Osteoblast (primary cell): ENCODE measurements around the gene IPPK. TPM values are rescaled to one million over a fixed set of nuclear protein-coding genes. Genes with fewer than 3 reads are reported as not detected.

ENCODE experiments used
- DNase-seq: peaks from one replicate; pipeline ENCODE4 v3.0.0; 2011; ENCODE audit warnings: low spot score, mixed read lengths; ENCODE audit not compliant: insufficient read length; ENCODE audit errors: missing footprints
- H2AFZ ChIP-seq: 2 replicates; pipeline ENCODE4 v1.6.0; 2011; ENCODE audit warnings: mild to moderate bottlenecking, low read length
- H3K27ac ChIP-seq: 2 replicates; pipeline ENCODE4 v1.5.1; 2011; ENCODE audit warnings: mild to moderate bottlenecking, low read depth, low read length, moderate library complexity
- H3K27me3 ChIP-seq: 2 replicates; pipeline ENCODE4 v1.6.0; 2012; ENCODE audit warnings: mild to moderate bottlenecking, control low read depth, inconsistent platforms, low read length, moderate library complexity; ENCODE audit not compliant: insufficient read depth
- H3K36me3 ChIP-seq: 2 replicates; pipeline ENCODE4 v1.5.1; 2011; ENCODE audit warnings: mild to moderate bottlenecking, low read length, control low read depth, moderate library complexity; ENCODE audit not compliant: insufficient read depth
- H3K4me1 ChIP-seq: 2 replicates; pipeline ENCODE4 v1.5.1; 2011; ENCODE audit warnings: mild to moderate bottlenecking, low read length, control low read depth, moderate library complexity; ENCODE audit not compliant: insufficient read depth
- H3K4me2 ChIP-seq: 2 replicates; pipeline ENCODE4 v1.6.0; 2011; ENCODE audit warnings: mild to moderate bottlenecking, low read length; ENCODE audit not compliant: insufficient read depth
- H3K4me3 ChIP-seq: fragments of 200-600 bp; sonication (generic); 3 replicates; pipeline ENCODE4 v1.5.1; 2012; ENCODE audit warnings: mild to moderate bottlenecking, low read length, inconsistent platforms; ENCODE audit not compliant: insufficient read depth
- H3K79me2 ChIP-seq: 2 replicates; pipeline ENCODE4 v1.6.0; 2012; ENCODE audit warnings: mild to moderate bottlenecking, low read length, control low read depth, inconsistent platforms; ENCODE audit not compliant: insufficient read depth
- H3K9me3 ChIP-seq: 2 replicates; pipeline ENCODE4 v1.5.1; 2011; ENCODE audit warnings: low read depth, low read length, control low read depth
- H4K20me1 ChIP-seq: 2 replicates; pipeline ENCODE4 v1.6.0; 2012; ENCODE audit warnings: mild to moderate bottlenecking, low read length, control low read depth; ENCODE audit not compliant: insufficient read depth
- total RNA-seq: library from RNA; depleted of rRNA; stranded (reverse); fragments of >200 nt; gene quantifications from 2 replicates; pipeline ENCODE4 v1.2.3, GENCODE V29; 2012
- TF ChIP-seq, protein P1 (sequence below): IDR thresholded peaks from 2 replicates; pipeline ENCODE4 v1.5.1; 2011; ENCODE audit warnings: mild to moderate bottlenecking, low read depth, low read length, moderate library complexity; ENCODE audit errors: extremely low read depth

The IPPK gene
- total RNA-seq, 1 donor, result 9.4 TPM

DNA sequence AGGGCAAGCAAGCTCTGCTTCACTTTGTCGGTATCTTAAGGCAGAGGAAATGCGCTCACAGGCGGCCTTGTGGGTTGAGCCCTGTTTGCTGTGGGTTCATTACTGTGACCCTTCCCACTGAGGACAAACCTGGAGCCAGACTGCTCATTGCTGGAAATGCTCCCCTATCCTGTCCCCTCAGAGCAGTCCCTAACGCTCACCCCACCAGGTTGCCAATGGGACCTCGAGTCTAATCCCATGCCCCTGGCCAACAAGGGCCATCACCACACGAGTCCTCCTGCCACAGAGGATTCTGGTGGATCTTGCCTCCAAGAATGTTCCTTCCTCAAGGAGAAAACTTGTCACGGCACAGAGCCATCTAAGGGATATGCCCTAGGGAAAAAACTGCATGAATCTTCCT is 14.6 kb downstream of the IPPK start:
- Histone ChIP-seq H3K79me2 (peaks cover 65% of the 10 kb centered on the region), H3K4me2 (no peak overlapping the region), H3K36me3 (peaks cover 32% of the 10 kb centered on the region), H3K4me3 (no peak overlapping the region), H3K9me3 (no peaks in the 10 kb centered on the region), H3K4me1 (peaks cover 29% of the 10 kb centered on the region), H3K27ac (peak overlapping the region; percentile 24), H2AFZ (no peak overlapping the region), H4K20me1 (peaks cover 41% of the 10 kb centered on the region), H3K27me3 (no peaks in the 10 kb centered on the region)
- TF ChIP-seq, protein P1, sequence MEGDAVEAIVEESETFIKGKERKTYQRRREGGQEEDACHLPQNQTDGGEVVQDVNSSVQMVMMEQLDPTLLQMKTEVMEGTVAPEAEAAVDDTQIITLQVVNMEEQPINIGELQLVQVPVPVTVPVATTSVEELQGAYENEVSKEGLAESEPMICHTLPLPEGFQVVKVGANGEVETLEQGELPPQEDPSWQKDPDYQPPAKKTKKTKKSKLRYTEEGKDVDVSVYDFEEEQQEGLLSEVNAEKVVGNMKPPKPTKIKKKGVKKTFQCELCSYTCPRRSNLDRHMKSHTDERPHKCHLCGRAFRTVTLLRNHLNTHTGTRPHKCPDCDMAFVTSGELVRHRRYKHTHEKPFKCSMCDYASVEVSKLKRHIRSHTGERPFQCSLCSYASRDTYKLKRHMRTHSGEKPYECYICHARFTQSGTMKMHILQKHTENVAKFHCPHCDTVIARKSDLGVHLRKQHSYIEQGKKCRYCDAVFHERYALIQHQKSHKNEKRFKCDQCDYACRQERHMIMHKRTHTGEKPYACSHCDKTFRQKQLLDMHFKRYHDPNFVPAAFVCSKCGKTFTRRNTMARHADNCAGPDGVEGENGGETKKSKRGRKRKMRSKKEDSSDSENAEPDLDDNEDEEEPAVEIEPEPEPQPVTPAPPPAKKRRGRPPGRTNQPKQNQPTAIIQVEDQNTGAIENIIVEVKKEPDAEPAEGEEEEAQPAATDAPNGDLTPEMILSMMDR, result no peak
- DNase-seq, result peak; percentile 21

DNA sequence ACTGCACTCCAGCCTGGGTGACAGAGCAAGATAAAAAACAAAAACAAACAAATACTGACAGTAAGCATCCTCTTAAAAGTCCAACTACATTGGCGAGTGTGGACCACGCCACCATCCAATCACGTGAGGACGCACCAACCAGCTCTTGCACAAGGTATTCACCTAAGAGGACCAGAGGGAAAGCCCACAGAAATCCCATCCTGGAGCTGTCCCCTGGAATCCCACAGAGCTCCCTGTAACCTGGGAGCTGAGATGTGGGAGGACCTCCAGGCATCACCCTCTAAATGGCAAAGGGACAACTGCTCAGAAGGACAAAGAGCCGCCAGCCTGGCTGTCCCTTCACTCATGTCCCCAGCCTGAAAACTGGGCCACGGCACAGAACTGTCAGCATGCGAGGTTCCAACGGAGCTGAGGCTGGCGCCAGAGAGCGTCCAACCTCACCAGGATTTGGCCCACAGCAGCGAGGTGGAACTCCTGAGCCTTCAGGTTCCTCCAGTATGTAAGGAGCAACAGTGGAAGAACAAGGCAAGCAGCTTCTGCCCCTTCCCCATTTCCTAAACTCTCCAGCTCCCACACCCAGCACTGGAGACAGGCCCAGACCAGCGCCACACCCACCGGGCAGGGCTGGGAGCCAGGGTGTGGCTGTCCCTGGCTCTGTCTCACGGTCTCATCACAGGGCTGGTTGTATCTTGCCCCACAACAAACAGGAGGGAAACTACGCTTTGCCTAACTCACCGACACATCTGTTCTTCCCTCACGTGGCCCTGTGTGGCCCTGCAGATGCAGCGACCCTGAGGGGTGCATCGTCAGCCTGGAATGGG is 15.2 kb downstream of the IPPK start:
- Histone ChIP-seq H3K4me3 (no peak overlapping the region), H3K36me3 (peaks cover 36% of the 10 kb centered on the region), H2AFZ (no peak overlapping the region), H3K27ac (peak overlapping the region; percentile 94), H3K9me3 (no peaks in the 10 kb centered on the region), H3K4me2 (no peak overlapping the region), H4K20me1 (peaks cover 38% of the 10 kb centered on the region), H3K27me3 (no peaks in the 10 kb centered on the region), H3K4me1 (peaks cover 29% of the 10 kb centered on the region), H3K79me2 (peaks cover 60% of the 10 kb centered on the region)
- DNase-seq, result peak; percentile 39
- TF ChIP-seq, protein P1, result no peak

GRCh38 chr9:92652461-92652860 is 17.5 kb downstream of the IPPK start:
- no peak for DNase-seq
- H2AFZ ChIP-seq, result no peak overlapping the region
- TF ChIP-seq, protein P1, result no peak
- H3K27ac ChIP-seq, result peak overlapping the region; percentile 94
- no peaks in the 10 kb centered on the region for H3K27me3 ChIP-seq
- H4K20me1 ChIP-seq, result peaks cover 19% of the 10 kb centered on the region
- H3K36me3 ChIP-seq, result peaks cover 44% of the 10 kb centered on the region
- H3K4me2 ChIP-seq, result no peak overlapping the region
- H3K9me3 ChIP-seq, result no peaks in the 10 kb centered on the region
- H3K79me2 ChIP-seq, result peaks cover 51% of the 10 kb centered on the region
- H3K4me3 ChIP-seq, result no peak overlapping the region
- peaks cover 25% of the 10 kb centered on the region for H3K4me1 ChIP-seq

- peaks cover 17% of the 10 kb centered on the region for H4K20me1 ChIP-seq
- peak overlapping the region; percentile 76 for H3K27ac ChIP-seq
- H3K4me2 ChIP-seq, result peak overlapping the region; percentile 44
- no peaks in the 10 kb centered on the region for H3K9me3 ChIP-seq
- peak; percentile 90 for DNase-seq
- peaks cover 49% of the 10 kb centered on the region for H3K36me3 ChIP-seq
- H3K4me1 ChIP-seq, result peaks cover 25% of the 10 kb centered on the region
- TF ChIP-seq, protein P1, result no peak
- no peak overlapping the region for H3K4me3 ChIP-seq
- H2AFZ ChIP-seq, result no peak overlapping the region
- no peaks in the 10 kb centered on the region for H3K27me3 ChIP-seq
- H3K79me2 ChIP-seq, result peaks cover 55% of the 10 kb centered on the region
Observed at GRCh38 chr9:92650839-92651621, 18.9 kb downstream of the IPPK start.
